ENCODE measurements around the gene WDR64.
A peak's percentile ranks its signal among the peaks of the same experiment; 100 is the strongest.

The WDR64 gene

DNA sequence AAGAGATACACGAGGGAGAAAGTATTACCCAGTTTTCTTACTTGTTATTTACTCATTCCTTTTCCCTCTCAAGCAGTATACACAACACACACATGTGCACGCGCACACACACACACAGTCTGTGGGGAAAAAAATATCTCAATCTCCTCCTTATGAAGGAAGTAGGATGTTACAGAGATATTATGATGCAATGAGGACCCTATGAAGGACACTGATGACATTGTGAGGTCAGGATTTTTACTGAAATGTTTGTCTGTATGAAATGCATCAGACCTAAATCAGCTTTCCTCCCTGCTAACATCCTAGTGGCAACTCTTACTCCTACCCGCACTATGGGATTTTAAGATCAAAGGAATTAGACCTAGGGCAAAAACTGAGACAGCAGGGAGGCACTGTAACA, at the start of gene WDR64:
WDR64 (plus strand) TSS at position 270 of the 400 bp plus-strand sequence. CDS start 204 bp downstream, outside the sequence.
- DNase-seq: no peak

DNA sequence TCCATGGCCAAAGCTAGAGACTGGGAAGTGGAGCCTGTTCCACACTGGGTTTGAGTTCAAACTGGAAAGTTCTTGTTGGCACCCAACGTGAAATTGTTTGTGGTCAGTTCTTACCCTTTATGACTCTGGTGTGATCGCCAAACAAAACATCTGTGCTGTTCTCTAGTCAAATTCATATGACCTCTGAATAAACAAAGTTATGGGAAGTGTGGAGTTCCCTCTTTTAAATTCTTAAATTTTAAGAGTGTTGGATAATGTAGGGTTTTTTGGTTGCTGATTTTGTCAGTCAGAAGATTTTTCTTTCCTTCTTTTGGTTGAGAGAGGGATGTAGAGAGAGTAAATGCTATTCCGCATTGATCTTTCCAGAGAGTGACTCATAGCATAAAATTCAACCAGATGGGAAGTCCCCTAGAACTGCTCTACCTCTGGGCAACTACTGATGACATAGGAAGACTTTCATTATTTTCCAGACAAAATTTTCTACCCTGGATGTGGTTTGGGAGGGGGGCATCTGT, 48.3 kb upstream of the WDR64 start:
- DNase-seq: no peak

GRCh38 chr1:241605146-241605805, 46.8 kb upstream of the WDR64 start:
- DNase-seq: no peak

GRCh38 chr1:241606544-241606943, 45.5 kb upstream of the WDR64 start:
- no peak for DNase-seq

GRCh38 chr1:241607497-241607896, 44.6 kb upstream of the WDR64 start:
- no peak for DNase-seq

DNA sequence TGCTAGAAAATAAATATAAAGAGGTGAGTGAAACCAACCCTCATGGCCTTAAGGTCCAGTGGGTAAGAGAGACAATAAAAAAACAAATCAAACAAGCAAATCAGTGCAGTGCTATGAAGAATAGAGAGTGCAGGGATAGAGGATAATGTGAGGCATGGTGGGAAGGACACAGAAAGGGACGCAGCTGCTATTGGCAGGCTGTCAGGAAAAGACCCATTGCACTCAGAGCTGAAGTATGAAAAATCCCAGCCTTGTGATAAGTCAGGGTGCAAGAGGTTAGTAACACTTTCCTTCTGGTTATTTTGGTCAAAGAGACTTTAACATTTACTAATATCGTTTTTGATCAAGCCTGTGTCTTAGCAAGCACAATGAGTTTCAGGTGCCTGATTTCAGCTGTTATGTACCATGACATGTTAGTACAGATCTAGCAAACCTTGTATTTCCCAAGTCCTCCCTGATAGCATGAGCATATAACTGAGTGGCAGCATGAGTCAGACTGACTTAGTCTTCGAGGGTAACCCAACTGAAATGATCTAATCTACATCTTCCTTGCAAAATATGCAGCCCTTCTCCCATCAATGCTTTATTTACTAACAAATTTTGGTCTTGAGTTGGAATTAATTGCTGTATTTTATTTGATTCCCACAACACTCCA, 43.6 kb upstream of the WDR64 start:
- DNase-seq: no peak

DNA sequence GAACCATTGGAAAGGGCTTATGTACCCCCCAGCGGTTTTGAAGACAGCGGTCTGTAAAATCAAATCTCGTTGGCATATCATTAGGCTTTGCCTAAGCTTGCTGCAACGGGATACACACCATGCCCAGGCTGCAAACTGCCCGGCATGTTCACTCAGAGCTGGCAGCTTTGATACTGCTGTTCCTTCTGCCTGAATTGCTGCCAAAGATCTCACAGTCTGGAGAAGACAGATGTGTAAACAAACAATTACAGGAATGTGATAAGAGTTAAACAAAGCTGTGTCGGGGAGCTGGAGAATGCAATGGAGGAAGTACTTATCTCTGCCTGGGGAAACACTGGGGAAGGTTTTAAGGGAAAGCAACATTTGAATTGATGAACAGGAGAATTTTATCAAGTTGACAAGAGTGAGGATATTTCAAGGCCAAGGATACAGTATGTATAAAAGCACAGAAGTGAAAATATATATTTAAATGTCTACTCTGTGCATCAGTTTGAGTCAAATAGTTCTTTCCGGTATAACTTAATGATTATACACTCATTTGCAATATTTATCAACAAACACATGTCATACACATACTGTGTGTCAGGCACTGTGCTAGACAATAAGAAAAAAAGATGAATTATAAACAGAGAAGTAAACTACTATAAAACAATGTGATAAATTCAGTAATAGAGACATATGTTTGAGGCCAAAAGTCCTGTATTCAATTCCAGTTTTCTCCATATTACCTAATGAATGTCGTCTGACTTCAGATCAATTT, 41.8 kb upstream of the WDR64 start:
- no peak for DNase-seq

- DNase-seq: peak in 1 of 2 donors; percentile 73
These were observed 41.0 kb upstream of the WDR64 start for GRCh38 chr1:241611063-241611462.

DNA sequence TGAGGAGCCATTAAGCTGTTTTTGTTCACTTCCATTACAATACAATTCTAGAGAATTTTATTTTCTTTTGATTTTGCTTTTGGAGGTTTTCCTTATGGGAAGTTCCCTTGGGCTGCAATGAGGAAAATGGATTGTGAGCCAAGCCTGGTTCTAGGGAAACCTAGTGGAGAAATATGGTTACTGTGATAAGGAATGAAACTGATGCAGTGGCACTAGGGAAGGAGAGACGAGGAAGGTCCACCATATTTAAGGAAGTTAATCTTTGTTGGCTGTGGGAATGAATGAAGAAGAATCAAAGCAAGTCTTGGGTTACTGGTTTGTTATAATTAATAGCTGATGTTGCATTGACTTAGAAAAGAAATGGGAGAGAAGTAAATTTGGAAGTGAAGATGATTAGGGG, 40.3 kb upstream of the WDR64 start:
- DNase-seq: no peak

DNA sequence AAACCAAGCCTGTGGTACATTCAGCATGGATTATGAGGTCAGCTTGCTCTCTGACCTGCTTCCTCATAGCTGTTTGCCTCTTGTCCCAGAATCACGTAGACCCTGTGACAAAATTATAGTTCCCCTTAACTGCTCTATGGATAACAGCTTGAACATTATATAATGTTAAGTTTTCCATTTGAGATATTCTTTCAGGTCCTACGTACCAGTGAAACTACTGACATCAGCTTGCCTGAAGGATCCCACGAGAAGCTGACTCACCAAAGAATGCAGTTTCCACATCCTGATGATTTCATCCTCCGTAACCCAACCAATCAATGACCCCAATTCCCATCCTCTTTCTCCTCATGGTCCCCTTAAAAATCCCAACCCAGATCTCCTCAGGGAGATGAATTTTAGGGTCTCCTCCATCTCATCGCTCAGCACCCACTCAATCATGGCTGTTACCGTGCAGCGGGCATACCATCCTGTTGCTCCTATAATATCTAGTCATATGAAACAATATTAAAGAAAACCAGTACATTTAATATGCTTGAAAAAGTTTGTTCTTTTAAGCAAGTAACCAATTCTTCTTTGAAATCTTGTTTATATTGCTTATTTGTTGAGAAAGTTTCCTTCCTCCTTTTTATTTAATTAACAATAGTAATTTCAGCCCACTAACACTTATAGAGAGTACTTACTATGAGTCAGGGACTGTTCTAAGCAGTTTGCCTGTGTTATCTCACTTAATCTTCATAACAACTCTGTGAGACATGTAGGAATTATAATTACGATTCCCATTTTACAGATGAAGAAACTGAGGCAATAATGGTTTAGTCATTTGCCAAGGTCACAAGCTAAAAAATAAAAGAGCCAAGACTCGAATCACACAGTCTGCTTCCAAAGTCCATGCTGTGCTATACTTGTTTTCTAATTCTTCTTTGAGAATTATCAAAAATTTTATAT, 39.3 kb upstream of the WDR64 start:
- DNase-seq: peak in 1 of 2 donors; percentile 35

DNA sequence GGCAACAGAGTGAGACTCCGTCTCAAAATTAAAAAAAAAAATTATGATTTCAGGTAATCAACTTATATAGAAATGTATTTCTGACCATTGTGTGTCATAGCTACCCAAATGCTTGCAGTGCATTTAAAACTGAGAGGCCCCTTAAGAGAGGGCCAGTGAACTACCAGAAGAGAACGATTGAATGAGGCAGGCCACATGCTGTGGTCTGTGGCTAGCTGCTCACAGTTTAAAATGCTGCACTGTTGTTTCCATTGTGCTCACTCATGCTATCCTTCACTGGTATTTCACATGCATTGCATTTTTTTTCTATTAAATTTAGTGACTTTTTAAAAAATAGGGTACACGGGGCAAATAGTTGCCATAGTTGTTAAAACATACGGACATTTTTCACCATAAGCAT, 37.9 kb upstream of the WDR64 start:
- no peak for DNase-seq

- DNase-seq: no peak
These were observed 37.5 kb upstream of the WDR64 start for GRCh38 chr1:241614572-241614971.

DNA sequence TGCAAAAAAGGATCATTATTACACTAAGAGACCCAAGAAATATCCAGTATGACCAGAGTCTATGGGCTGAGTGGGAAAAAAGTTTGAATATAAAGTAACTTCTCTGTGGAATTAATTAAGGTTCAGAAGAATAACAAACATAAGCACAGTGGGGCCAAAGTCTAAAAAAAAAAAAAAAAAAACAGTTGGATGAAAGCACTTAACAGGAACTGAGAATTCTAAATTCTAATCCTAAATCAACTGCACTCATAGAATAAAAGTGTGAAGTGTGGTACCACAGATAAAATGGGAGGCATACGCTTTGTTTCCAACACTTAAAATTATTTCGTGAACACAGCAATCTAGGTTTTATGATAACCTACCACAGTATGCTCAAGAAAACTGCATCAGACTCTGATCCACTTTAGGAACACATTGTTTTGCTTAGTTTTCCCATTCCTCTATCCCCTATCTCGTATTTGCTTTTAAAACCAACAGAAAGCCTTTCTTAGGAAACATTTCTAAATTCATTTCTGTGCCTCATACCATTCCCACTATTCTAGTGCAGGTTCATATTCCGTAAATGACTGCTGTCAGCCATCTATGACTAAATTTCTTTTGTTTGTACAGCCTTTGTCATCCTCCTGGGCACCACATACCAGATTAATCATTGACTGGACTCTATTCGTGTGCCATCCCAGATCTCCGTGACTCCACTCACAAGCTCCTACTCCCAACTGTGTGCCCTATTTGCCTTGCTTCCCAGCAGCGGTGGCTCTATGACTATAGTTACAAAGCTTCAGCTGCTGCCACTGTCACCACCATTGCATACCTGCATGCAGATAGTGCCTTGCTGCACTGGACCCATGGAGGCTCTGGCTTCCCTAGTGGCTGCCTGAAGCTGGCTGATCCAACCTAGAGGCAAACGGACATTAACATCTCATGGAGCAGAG, 36.8 kb upstream of the WDR64 start:
- no peak for DNase-seq

DNA sequence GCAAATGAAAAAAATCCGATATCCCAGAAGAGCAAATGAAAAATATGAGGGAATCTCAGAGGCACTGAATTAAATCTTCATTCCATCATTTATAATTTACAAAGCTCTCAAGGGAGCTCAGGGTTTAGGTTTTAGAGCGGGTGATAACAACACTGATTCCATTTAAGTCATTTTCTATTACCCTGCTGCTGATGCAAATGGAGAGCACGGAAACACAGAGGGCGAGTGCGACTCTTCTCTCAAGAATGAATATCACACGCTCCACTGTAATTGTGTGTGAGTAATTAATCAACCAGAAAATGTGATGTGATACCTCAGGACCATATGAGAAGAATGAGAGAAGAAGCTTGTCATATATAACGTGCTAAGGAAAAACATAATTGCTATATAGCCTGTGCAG, 34.7 kb upstream of the WDR64 start:
- no peak for DNase-seq

DNA sequence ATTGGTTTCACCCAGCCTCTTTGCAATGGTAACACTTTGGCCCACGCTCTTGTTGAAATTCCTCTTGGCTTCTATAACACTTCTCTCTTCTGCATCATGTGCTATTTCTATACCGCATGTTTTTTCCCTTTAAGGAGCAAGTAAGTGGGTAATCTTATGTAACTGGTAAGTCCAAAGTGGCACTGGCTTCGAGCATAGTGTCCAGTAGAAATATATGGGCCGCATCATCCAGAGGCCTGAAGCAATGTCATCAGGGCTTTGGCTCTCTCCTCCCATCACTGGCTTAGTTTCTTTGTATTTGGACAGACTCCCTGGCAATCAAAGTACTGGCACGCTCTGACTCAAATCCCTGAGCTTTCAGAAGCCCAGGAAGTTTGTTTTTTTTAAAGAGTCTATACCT, 29.4 kb upstream of the WDR64 start:
- DNase-seq: no peak

DNA sequence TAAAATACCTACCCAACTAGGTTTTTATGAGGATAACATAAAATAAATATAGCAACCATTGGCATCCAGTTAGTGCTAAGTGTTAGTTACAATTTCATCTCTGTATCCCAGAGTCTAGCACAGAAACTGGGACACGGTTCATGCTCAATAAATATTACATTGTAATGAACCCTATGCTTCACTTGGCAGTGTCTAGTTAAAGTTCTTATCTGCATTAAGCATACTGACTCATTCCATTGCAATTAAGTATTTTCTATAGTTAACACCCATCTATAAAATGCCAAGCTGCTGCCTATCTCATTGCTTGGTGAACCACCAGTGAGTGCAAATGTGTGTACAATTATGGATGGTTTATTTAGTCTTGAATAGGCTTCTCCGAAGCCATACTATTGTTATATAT, 27.1 kb upstream of the WDR64 start:
- DNase-seq: no peak

- DNase-seq: peak; percentile 55 to 73
These were observed 24.4 kb upstream of the WDR64 start for GRCh38 chr1:241627453-241628259.

DNA sequence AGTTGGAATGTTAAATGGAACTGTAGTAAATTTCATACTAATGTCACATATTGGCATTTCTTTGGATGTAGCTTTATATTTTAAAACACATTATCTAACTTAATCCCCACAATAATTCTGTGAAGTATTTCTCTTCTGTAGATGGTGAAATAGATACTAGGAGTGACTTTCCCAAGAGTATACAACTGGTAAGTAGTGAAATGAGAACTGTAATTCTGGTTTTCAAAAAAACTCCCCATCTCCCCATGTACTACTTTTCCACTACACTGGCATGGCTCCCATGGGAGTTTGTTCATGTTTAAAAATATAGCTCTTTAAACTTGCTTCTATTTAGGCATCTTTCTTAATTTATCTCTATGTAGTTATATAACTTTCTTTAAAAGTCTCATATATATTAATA, 22.1 kb upstream of the WDR64 start:
- DNase-seq: no peak

DNA sequence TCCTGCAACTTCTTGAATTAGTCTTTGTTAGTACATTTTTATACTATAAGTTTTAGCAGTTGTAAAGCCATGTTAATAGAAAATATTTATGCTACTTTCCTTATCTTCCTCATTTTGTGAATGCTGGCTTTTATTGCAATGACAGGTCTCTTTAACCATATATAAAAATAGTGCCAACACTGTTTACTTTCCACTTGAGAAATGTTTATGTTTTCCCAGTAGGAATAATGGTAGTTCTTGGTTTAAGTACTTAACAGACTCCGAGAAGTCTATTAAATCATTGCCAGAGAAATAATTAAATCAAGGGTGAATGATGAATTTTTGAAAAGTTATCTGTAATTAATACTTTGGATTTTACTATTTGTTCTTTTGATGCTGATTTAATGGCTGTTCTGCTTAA, 21.6 kb upstream of the WDR64 start:
- no peak for DNase-seq

- no peak for DNase-seq
These were observed 21.2 kb upstream of the WDR64 start for GRCh38 chr1:241630899-241631298.

DNA sequence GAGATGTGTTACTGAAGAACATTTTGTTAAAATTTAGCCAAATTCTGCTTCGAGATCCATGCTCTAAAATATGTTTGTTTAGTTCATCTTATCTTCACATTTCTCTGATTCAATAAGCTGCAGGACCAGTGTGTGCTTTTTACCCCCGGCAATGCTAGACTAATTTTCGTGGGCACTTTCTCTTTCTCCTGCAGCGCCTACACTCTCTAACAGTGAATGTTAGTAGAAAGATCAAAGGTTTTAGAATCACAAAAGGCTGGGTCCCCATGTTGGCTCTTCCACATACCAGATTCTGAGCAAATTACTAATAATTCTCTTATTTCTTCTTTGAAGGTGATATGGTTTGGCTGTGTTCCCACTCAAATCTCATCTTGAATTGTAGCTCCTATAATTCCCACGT, 20.4 kb upstream of the WDR64 start:
- no peak for DNase-seq
